Neural cell (in vitro differentiated cells): ENCODE data around the gene RFWD3. TPM values are rescaled to one million over a fixed set of nuclear protein-coding genes. Genes with fewer than 3 reads are reported as not detected.

Experiments
- H2AFZ ChIP-seq: fragments of 200-600, 300-800 bp; sonication (generic), shearing (Covaris generic); 2 replicates; pipeline ENCODE4 v1.6.0; 2014; ENCODE audit warnings: low read depth, mild to moderate bottlenecking, antibody characterized with exemption, low read length, moderate library complexity
- H3F3A ChIP-seq: fragments of 200-600 bp; shearing (Covaris generic); 2 replicates; pipeline ENCODE4 v1.6.1; 2016; ENCODE audit warnings: mild to moderate bottlenecking, moderate library complexity, mixed read lengths, antibody characterized with exemption, low read length; ENCODE audit not compliant: insufficient read depth, poor library complexity, severe bottlenecking
- H3K27ac ChIP-seq: fragments of 200-600, 300-800 bp; sonication (generic), shearing (Covaris generic); 2 replicates; pipeline ENCODE4 v1.5.1; 2014; ENCODE audit warnings: mild to moderate bottlenecking, low read length, moderate library complexity
- H3K27me3 ChIP-seq: fragments of 300-800, 200-600 bp; sonication (generic), shearing (Covaris generic); 2 replicates; pipeline ENCODE4 v1.6.0; 2014; ENCODE audit warnings: mild to moderate bottlenecking, low read depth, low read length, moderate library complexity; ENCODE audit not compliant: insufficient read depth
- H3K36me3 ChIP-seq: fragments of 300-800, 200-600 bp; sonication (generic), shearing (Covaris generic); 2 replicates; pipeline ENCODE4 v1.5.1; 2014; ENCODE audit warnings: mild to moderate bottlenecking, antibody characterized with exemption, low read length, moderate library complexity; ENCODE audit not compliant: insufficient read depth
- H3K4me2 ChIP-seq: fragments of 300-800, 200-600 bp; sonication (generic), shearing (Covaris generic); 2 replicates; pipeline ENCODE4 v1.6.0; 2014; ENCODE audit warnings: mild to moderate bottlenecking, low read length
- H3K4me3 ChIP-seq: fragments of 300-800, 200-600 bp; sonication (generic), shearing (Covaris generic); 2 replicates; pipeline ENCODE4 v1.5.1; 2014; ENCODE audit warnings: mild to moderate bottlenecking, low read length, moderate library complexity
- H3K79me2 ChIP-seq: fragments of 200-600 bp; shearing (Covaris generic); replicated peaks from 2 replicates; pipeline ENCODE4 v1.6.0; 2014; ENCODE audit warnings: mild to moderate bottlenecking, low read length, moderate library complexity; ENCODE audit not compliant: insufficient read depth
- H3K9ac ChIP-seq: fragments of 300-800, 200-600 bp; sonication (generic), shearing (Covaris generic); 2 replicates; pipeline ENCODE4 v1.6.1; 2016; ENCODE audit warnings: mild to moderate bottlenecking, low read length, mixed read lengths
- H3K9me2 ChIP-seq: fragments of 200-600 bp; shearing (Covaris generic); 2 replicates; pipeline ENCODE4 v1.6.1; 2016; ENCODE audit warnings: mild to moderate bottlenecking, low read length, mixed read lengths; ENCODE audit not compliant: insufficient read depth
- H3K9me3 ChIP-seq: fragments of 200-600, 300-800 bp; sonication (generic), shearing (Covaris generic); 2 replicates; pipeline ENCODE4 v1.6.1; 2016; ENCODE audit warnings: mild to moderate bottlenecking, mixed run types, low read length, moderate library complexity, mixed read lengths
- H4K20me1 ChIP-seq: fragments of 200-600 bp; shearing (Covaris generic); 2 replicates; pipeline ENCODE4 v1.6.1; 2016; ENCODE audit warnings: mild to moderate bottlenecking, mixed run types; ENCODE audit not compliant: insufficient read depth
- CTCF ChIP-seq: fragments of 450-650 bp; IDR thresholded peaks from 2 replicates; pipeline ENCODE4 v1.5.1; 2014; ENCODE audit warnings: antibody characterized with exemption, mild to moderate bottlenecking, moderate library complexity; ENCODE audit not compliant: poor library complexity, severe bottlenecking
- EP300 ChIP-seq: fragments of 450-650 bp; conservative IDR thresholded peaks from 2 replicates; pipeline ENCODE4 v1.6.1; 2014; ENCODE audit warnings: antibody characterized with exemption, mild to moderate bottlenecking, moderate library complexity; ENCODE audit not compliant: poor library complexity, severe bottlenecking
- EZH2 ChIP-seq: fragments of 200-600, 300-800 bp; shearing (Covaris generic), sonication (generic); IDR thresholded peaks from 2 replicates; pipeline ENCODE4 v1.6.1; 2014; ENCODE audit warnings: antibody characterized with exemption, low read length, borderline replicate concordance, mild to moderate bottlenecking; ENCODE audit not compliant: insufficient read depth, poor library complexity, severe bottlenecking
- MXI1 ChIP-seq: fragments of 450-650 bp; conservative IDR thresholded peaks from 2 replicates; pipeline ENCODE4 v1.6.1; 2014; ENCODE audit warnings: antibody characterized with exemption, mild to moderate bottlenecking; ENCODE audit not compliant: poor library complexity, severe bottlenecking
- POLR2AphosphoS5 ChIP-seq: IDR thresholded peaks from 2 replicates; pipeline ENCODE4 v1.6.1; 2012
- RAD21 ChIP-seq: fragments of 450-650 bp; conservative IDR thresholded peaks from 2 replicates; pipeline ENCODE4 v1.6.1; 2014; ENCODE audit warnings: antibody characterized with exemption, mild to moderate bottlenecking, moderate library complexity
- REST ChIP-seq: IDR thresholded peaks from 2 replicates; pipeline ENCODE4 v1.6.1; 2012; ENCODE audit warnings: borderline replicate concordance
- SMC3 ChIP-seq: fragments of 450-650 bp; conservative IDR thresholded peaks from 2 replicates; pipeline ENCODE4 v1.6.1; 2014; ENCODE audit warnings: antibody characterized with exemption, mild to moderate bottlenecking, moderate library complexity; ENCODE audit not compliant: poor library complexity
- TAF1 ChIP-seq: IDR thresholded peaks from 2 replicates; pipeline ENCODE4 v1.6.1; 2012; ENCODE audit warnings: low read depth
- polyA plus RNA-seq: library from polyadenylated mRNA; depleted of rRNA; stranded (reverse); fragments of >200 nt; gene quantifications from 2 replicates; pipeline ENCODE4 v1.2.3, GENCODE V29; 2014

RFWD3 gene
- polyA plus RNA-seq, 1 donor from 2014 or later, result 10.7 TPM

GRCh38 chr16:74608381-74608780 lies 58.3 kb downstream of the RFWD3 start:
- H3F3A ChIP-seq, result no peaks in the 10 kb centered on the region
- no peaks in the 10 kb centered on the region for H3K9me2 ChIP-seq
- H3K27ac ChIP-seq, result no peak overlapping the region
- TF ChIP-seq POLR2AphosphoS5 (no peak), CTCF (no peak), TAF1 (no peak), SMC3 (no peak), MXI1 (no peak), RAD21 (no peak), REST (no peak), EP300 (no peak), EZH2 (no peak)
- H3K36me3 ChIP-seq, result no peaks in the 10 kb centered on the region
- H3K9me3 ChIP-seq, result no peaks in the 10 kb centered on the region
- H2AFZ ChIP-seq, result no peak overlapping the region
- peaks cover 29% of the 10 kb centered on the region for H3K79me2 ChIP-seq
- H3K9ac ChIP-seq, result no peak overlapping the region
- H3K4me3 ChIP-seq, result no peak overlapping the region
- no peak overlapping the region for H3K4me2 ChIP-seq
- no peaks in the 10 kb centered on the region for H3K27me3 ChIP-seq
- H4K20me1 ChIP-seq, result no peaks in the 10 kb centered on the region

- Histone ChIP-seq H3K9ac (no peak overlapping the region), H3K27me3 (no peaks in the 10 kb centered on the region), H3K79me2 (peaks cover 33% of the 10 kb centered on the region), H2AFZ (no peak overlapping the region), H3K36me3 (no peaks in the 10 kb centered on the region), H3K27ac (no peak overlapping the region), H3F3A (no peaks in the 10 kb centered on the region), H3K4me2 (no peak overlapping the region), H4K20me1 (no peaks in the 10 kb centered on the region), H3K9me3 (no peaks in the 10 kb centered on the region), H3K9me2 (no peaks in the 10 kb centered on the region), H3K4me3 (no peak overlapping the region)
- no peak for TF ChIP-seq EP300
- TF ChIP-seq RAD21, result no peak
- TF ChIP-seq SMC3, result no peak
- TF ChIP-seq REST, result no peak
- TF ChIP-seq MXI1, result no peak
- TF ChIP-seq TAF1, result no peak
- no peak for TF ChIP-seq EZH2
- TF ChIP-seq CTCF, result no peak
Measured at GRCh38 chr16:74607962-74608356, 58.7 kb downstream of the RFWD3 start.
